ENCODE measurements around the gene PPP1R3D. TPM values are rescaled to one million over a fixed set of nuclear protein-coding genes. Genes with fewer than 3 reads are reported as not detected.
"Not testable (repeated sequence)": the region's sequence is repeated elsewhere in the genome, so short reads cannot be mapped to it uniquely, and the experiment has no call there.

The PPP1R3D gene
- total RNA-seq, 1 donor from 2014 or later = 4.5 TPM

GRCh38 chr20:59971428-59971827, 31.3 kb upstream of the PPP1R3D start:
- peaks cover 1% of the 10 kb centered on the region for H3K27me3 Mint-ChIP-seq (ENCODE audit: low read depth)
- no peaks in the 10 kb centered on the region for H3K9me3 Mint-ChIP-seq
- no peak for TF ChIP-seq CTCF (IDR thresholded peaks at IDR 0.05; ENCODE audit: unreplicated experiment)
- peaks cover under 1% of the 10 kb centered on the region for H3K4me1 Mint-ChIP-seq
- DNase-seq (ENCODE audit: low spot score in 2 of 2, unreplicated experiment in 2 of 2) = no peak
- no peak overlapping the region for H3K27ac Mint-ChIP-seq
- H3K36me3 Mint-ChIP-seq = no peaks in the 10 kb centered on the region
- H3K4me3 Mint-ChIP-seq = no peak overlapping the region

- Mint-ChIP-seq H3K27ac (no peak overlapping the region), H3K9me3 (no peaks in the 10 kb centered on the region), H3K27me3 (ENCODE audit: low read depth) (peaks cover 1% of the 10 kb centered on the region), H3K36me3 (no peaks in the 10 kb centered on the region), H3K4me1 (peaks cover 6% of the 10 kb centered on the region), H3K4me3 (no peak overlapping the region)
- DNase-seq (ENCODE audit: low spot score in 2 of 2, unreplicated experiment in 2 of 2) = no peak
- no peak for TF ChIP-seq CTCF (IDR thresholded peaks at IDR 0.05; ENCODE audit: unreplicated experiment)
Measured at GRCh38 chr20:59966428-59966827, 26.3 kb upstream of the PPP1R3D start.

- no peaks in the 10 kb centered on the region for H3K9me3 Mint-ChIP-seq
- DNase-seq (ENCODE audit: low spot score in 2 of 2, unreplicated experiment in 2 of 2) = no peak
- no peak overlapping the region for H3K4me3 Mint-ChIP-seq
- TF ChIP-seq CTCF (IDR thresholded peaks at IDR 0.05; ENCODE audit: unreplicated experiment) = no peak
- peaks cover 18% of the 10 kb centered on the region for H3K4me1 Mint-ChIP-seq
- H3K27me3 Mint-ChIP-seq (ENCODE audit: low read depth) = peaks cover 1% of the 10 kb centered on the region
- H3K27ac Mint-ChIP-seq = no peak overlapping the region
- no peaks in the 10 kb centered on the region for H3K36me3 Mint-ChIP-seq
Measured at GRCh38 chr20:59962155-59962554, 22.1 kb upstream of the PPP1R3D start.

GRCh38 chr20:59961423-59961822, 21.3 kb upstream of the PPP1R3D start:
- no peaks in the 10 kb centered on the region for H3K27me3 Mint-ChIP-seq (ENCODE audit: low read depth)
- no peaks in the 10 kb centered on the region for H3K36me3 Mint-ChIP-seq
- no peak overlapping the region for H3K4me3 Mint-ChIP-seq
- peaks cover 18% of the 10 kb centered on the region for H3K4me1 Mint-ChIP-seq
- H3K27ac Mint-ChIP-seq = no peak overlapping the region
- no peaks in the 10 kb centered on the region for H3K9me3 Mint-ChIP-seq
- no peak for DNase-seq (ENCODE audit: low spot score in 2 of 2, unreplicated experiment in 2 of 2)
- TF ChIP-seq CTCF (IDR thresholded peaks at IDR 0.05; ENCODE audit: unreplicated experiment) = no peak

- Mint-ChIP-seq H3K9me3 (no peaks in the 10 kb centered on the region), H3K36me3 (no peaks in the 10 kb centered on the region), H3K27me3 (ENCODE audit: low read depth) (no peaks in the 10 kb centered on the region), H3K4me1 (peaks cover 18% of the 10 kb centered on the region), H3K27ac (no peak overlapping the region), H3K4me3 (no peak overlapping the region)
- no peak for TF ChIP-seq CTCF (IDR thresholded peaks at IDR 0.05; ENCODE audit: unreplicated experiment)
- DNase-seq (ENCODE audit: low spot score in 2 of 2, unreplicated experiment in 2 of 2) = no peak
Measured at GRCh38 chr20:59958626-59959025, 18.5 kb upstream of the PPP1R3D start.

- no peaks in the 10 kb centered on the region for H3K27me3 Mint-ChIP-seq (ENCODE audit: low read depth)
- no peak within 1 kb of the TSS for H3K4me3 Mint-ChIP-seq
- TF ChIP-seq CTCF (IDR thresholded peaks at IDR 0.05; ENCODE audit: unreplicated experiment) = no peak
- peaks cover 18% of the 10 kb centered on the region for H3K4me1 Mint-ChIP-seq
- no peak for DNase-seq (ENCODE audit: low spot score in 2 of 2, unreplicated experiment in 2 of 2)
- no peaks in the 10 kb centered on the region for H3K9me3 Mint-ChIP-seq
- no peaks in the 10 kb centered on the region for H3K36me3 Mint-ChIP-seq
- no peak within 1 kb of the TSS for H3K27ac Mint-ChIP-seq
Measured at GRCh38 chr20:59958123-59958522, 18.0 kb upstream of the PPP1R3D start, which contains the start of gene CDH26. CDH26 (plus strand) TSS chr20:59958423; CDS start chr20:59958727, 304 bp downstream.

- H3K4me3 Mint-ChIP-seq; H3K9me3 Mint-ChIP-seq; H3K36me3 Mint-ChIP-seq; H3K27me3 Mint-ChIP-seq (ENCODE audit: low read depth); DNase-seq (ENCODE audit: low spot score in 2 of 2, unreplicated experiment in 2 of 2); H3K27ac Mint-ChIP-seq: not testable (repeated sequence)
- H3K4me1 Mint-ChIP-seq = peaks cover 18% of the 10 kb centered on the region
Measured at GRCh38 chr20:59957568-59957967, 17.5 kb upstream of the PPP1R3D start.
